ACC112 (cell line): ENCODE data around the gene LOXHD1.

Experiments
- H2AFZ ChIP-seq: fragments of 200-600 bp; sonication (generic); one replicate; pipeline ENCODE4 v1.6.0; 2017; ENCODE audit warnings: antibody characterized with exemption, low read length; ENCODE audit not compliant: unreplicated experiment
- H3K27ac ChIP-seq: fragments of 200-600 bp; sonication (generic); 2 replicates; pipeline ENCODE4 v1.5.1; 2014; ENCODE audit warnings: low read depth, mild to moderate bottlenecking, antibody characterized with exemption, low read length, moderate library complexity
- H3K27me3 ChIP-seq: fragments of 200-600 bp; sonication (generic); 2 replicates; pipeline ENCODE4 v1.6.1; 2014; ENCODE audit warnings: mild to moderate bottlenecking, antibody characterized with exemption, low read length, moderate library complexity, mixed read lengths; ENCODE audit not compliant: insufficient read depth
- H3K36me3 ChIP-seq: fragments of 200-600 bp; sonication (generic); 2 replicates; pipeline ENCODE4 v1.6.1; 2016; ENCODE audit warnings: mild to moderate bottlenecking, antibody characterized with exemption, low read length, moderate library complexity, mixed read lengths; ENCODE audit not compliant: insufficient read depth
- H3K4me1 ChIP-seq: fragments of 200-600 bp; sonication (generic); one replicate; pipeline ENCODE4 v1.6.1; 2016; ENCODE audit warnings: low read length, mixed read lengths; ENCODE audit not compliant: insufficient read depth, unreplicated experiment, control insufficient read depth
- H3K4me3 ChIP-seq: fragments of 200-600 bp; sonication (generic); 2 replicates; pipeline ENCODE4 v1.5.1; 2014; ENCODE audit warnings: mild to moderate bottlenecking, low read depth, low read length
- H3K79me2 ChIP-seq: fragments of 200-600 bp; sonication (generic); one replicate; pipeline ENCODE4 v1.6.0; 2016; ENCODE audit warnings: low read length; ENCODE audit not compliant: control insufficient read depth, unreplicated experiment, insufficient read depth

LOXHD1 gene

DNA sequence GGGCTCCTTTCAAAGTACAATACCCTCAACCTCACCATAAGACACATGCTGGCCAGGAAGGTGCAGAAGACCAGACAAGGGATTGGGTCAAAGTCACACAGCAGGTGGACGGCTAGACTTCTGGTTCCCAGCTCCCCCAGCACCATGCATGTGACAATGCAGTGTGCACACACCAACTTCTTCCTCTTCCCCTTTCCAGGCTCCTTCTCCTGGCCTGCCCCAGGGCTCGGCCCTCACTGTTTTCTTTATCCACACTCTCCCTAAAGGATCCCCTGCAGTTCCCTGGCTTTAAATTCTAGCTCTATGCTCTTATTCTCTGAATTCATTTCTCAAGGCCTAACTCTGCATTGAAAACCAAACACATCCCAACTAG lies 82.3 kb downstream of the LOXHD1 start:
- no peak overlapping the region for H2AFZ ChIP-seq

GRCh38 chr18:46574000-46574742 lies 82.8 kb downstream of the LOXHD1 start:
- Histone ChIP-seq H3K4me1 (no peaks in the 10 kb centered on the region), H3K79me2 (no peaks in the 10 kb centered on the region), H3K27me3 (peaks cover 9% of the 10 kb centered on the region; the same call in 1 of the 2 replicates), H3K4me3 (no peak overlapping the region), H2AFZ (no peak overlapping the region), H3K27ac (no peak overlapping the region), H3K36me3 (no peaks in the 10 kb centered on the region)

More for the DNA sequence above, 82.3 kb downstream of the LOXHD1 start:
- peaks cover 5% of the 10 kb centered on the region; the same call in 1 of the 2 replicates for H3K27me3 ChIP-seq
- no peak overlapping the region for H3K27ac ChIP-seq
- H3K4me3 ChIP-seq: no peak overlapping the region
- H3K79me2 ChIP-seq: no peaks in the 10 kb centered on the region
- H3K4me1 ChIP-seq: no peaks in the 10 kb centered on the region
- no peaks in the 10 kb centered on the region for H3K36me3 ChIP-seq

DNA sequence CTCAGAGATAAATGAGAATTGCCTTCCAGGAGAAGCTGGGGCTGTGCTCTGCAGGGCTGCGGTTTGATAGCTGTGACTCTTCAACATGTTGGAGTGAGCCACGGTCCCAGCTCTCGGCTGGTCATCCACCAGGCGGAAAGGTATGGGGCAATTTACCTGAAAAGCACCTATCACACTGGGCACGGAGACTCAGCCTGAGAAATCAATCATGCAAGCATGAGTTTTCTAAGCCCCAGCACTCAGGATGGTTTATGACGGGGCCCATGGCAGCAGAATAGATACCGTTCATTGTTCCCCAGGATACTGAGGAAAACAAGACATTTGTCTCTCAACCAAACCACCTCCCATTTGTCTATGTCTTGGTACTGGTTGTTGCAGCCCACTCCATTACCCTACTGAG lies 83.9 kb downstream of the LOXHD1 start:
- H3K27ac ChIP-seq: no peak overlapping the region
- H3K4me1 ChIP-seq: no peaks in the 10 kb centered on the region
- H2AFZ ChIP-seq: no peak overlapping the region
- H3K36me3 ChIP-seq: no peaks in the 10 kb centered on the region
- H3K79me2 ChIP-seq: no peaks in the 10 kb centered on the region
- H3K27me3 ChIP-seq: peaks cover 18% of the 10 kb centered on the region; the same call in 1 of the 2 replicates
- no peak overlapping the region for H3K4me3 ChIP-seq

- H2AFZ ChIP-seq: no peak overlapping the region
- no peaks in the 10 kb centered on the region for H3K36me3 ChIP-seq
- H3K27me3 ChIP-seq: peaks cover 32% of the 10 kb centered on the region
- no peak overlapping the region for H3K4me3 ChIP-seq
- no peaks in the 10 kb centered on the region for H3K4me1 ChIP-seq
- H3K79me2 ChIP-seq: no peaks in the 10 kb centered on the region
- H3K27ac ChIP-seq: no peak overlapping the region
Measured at GRCh38 chr18:46571756-46572155, 85.3 kb downstream of the LOXHD1 start.

- Histone ChIP-seq H3K27me3 (peaks cover 43% of the 10 kb centered on the region), H3K4me3 (no peak overlapping the region), H3K79me2 (no peaks in the 10 kb centered on the region), H3K27ac (no peak overlapping the region), H2AFZ (no peak overlapping the region), H3K36me3 (no peaks in the 10 kb centered on the region), H3K4me1 (no peaks in the 10 kb centered on the region)
Measured at GRCh38 chr18:46570666-46571065, 86.4 kb downstream of the LOXHD1 start.

DNA sequence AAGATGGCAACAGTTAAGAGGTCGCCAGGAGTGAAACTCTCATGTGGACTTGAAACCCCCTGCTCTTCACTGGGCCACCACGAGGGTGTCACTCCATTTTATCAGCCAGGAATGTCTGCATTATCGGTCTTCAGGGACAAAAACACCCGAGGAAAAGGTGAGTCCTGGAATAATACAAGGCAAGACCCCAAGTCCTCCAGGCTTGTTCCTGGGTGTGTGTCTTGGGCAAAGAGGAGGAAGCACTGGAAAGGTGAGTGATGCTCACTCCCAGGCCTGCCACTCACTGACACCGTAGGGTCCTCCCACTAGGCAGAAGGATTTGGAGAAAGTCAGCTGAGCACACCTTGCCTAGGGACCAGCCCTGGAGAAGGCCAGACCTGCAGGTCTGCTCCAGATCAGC lies 86.9 kb downstream of the LOXHD1 start:
- Histone ChIP-seq H3K4me3 (no peak overlapping the region), H2AFZ (no peak overlapping the region), H3K27ac (no peak overlapping the region), H3K27me3 (peaks cover 45% of the 10 kb centered on the region), H3K4me1 (no peaks in the 10 kb centered on the region), H3K79me2 (no peaks in the 10 kb centered on the region), H3K36me3 (no peaks in the 10 kb centered on the region)

- H3K27me3 ChIP-seq: peaks cover 45% of the 10 kb centered on the region
- H3K27ac ChIP-seq: no peak overlapping the region
- H3K36me3 ChIP-seq: no peaks in the 10 kb centered on the region
- no peaks in the 10 kb centered on the region for H3K79me2 ChIP-seq
- H3K4me1 ChIP-seq: no peaks in the 10 kb centered on the region
- no peak overlapping the region for H3K4me3 ChIP-seq
- H2AFZ ChIP-seq: no peak overlapping the region
Measured at GRCh38 chr18:46569211-46569610, 87.8 kb downstream of the LOXHD1 start.

GRCh38 chr18:46567196-46567595 lies 89.8 kb downstream of the LOXHD1 start:
- Histone ChIP-seq H3K79me2 (no peaks in the 10 kb centered on the region), H3K27ac (no peak overlapping the region), H3K27me3 (peaks cover 51% of the 10 kb centered on the region), H2AFZ (no peak overlapping the region), H3K36me3 (no peaks in the 10 kb centered on the region), H3K4me1 (no peaks in the 10 kb centered on the region), H3K4me3 (no peak overlapping the region)

DNA sequence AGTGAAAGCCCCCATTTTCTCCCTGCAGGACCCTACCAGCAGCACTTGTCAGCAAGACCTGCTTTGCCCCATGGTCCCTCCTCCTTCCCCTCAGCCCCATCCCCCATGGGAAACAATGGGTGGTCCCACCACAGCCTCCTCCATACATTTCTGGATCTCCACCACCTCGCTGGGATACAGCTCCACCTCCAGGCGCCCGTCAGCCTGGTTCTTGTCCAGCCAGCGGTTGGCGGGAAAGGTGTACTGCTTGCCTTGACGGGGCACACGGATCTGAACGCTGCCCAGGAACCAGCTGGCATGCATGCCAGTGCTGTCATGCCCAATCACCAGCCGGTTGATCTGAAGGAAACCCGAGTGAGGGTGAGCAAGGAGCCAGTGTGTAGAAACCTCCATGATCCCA lies 90.9 kb downstream of the LOXHD1 start:
- no peaks in the 10 kb centered on the region for H3K79me2 ChIP-seq
- H2AFZ ChIP-seq: no peak overlapping the region
- H3K27me3 ChIP-seq: peaks cover 57% of the 10 kb centered on the region
- H3K4me1 ChIP-seq: no peaks in the 10 kb centered on the region
- no peak overlapping the region for H3K4me3 ChIP-seq
- H3K36me3 ChIP-seq: no peaks in the 10 kb centered on the region
- H3K27ac ChIP-seq: no peak overlapping the region

DNA sequence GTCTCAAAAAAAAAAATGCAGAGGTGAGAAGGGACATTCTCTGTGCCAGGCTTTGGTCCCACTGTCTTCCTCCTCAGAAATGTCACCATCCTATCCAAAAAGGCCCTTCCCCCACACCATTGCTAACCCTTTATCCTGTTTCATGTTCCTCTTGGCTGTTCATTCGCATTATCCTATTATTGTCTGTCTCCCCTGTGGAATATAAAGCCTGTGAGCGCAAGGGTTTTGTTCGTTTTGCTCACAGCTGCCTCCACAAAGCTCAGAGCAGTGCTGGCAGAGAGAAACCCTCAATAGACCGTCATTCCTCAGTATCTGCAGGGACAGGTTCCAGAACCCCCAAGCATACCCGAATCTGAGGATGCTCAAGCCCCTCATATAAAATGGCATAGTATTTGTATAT lies 91.8 kb downstream of the LOXHD1 start:
- H3K27ac ChIP-seq: no peak overlapping the region
- H3K79me2 ChIP-seq: no peaks in the 10 kb centered on the region
- H3K4me1 ChIP-seq: no peaks in the 10 kb centered on the region
- no peak overlapping the region for H2AFZ ChIP-seq
- H3K4me3 ChIP-seq: no peak overlapping the region
- peaks cover 56% of the 10 kb centered on the region for H3K27me3 ChIP-seq
- no peaks in the 10 kb centered on the region for H3K36me3 ChIP-seq

DNA sequence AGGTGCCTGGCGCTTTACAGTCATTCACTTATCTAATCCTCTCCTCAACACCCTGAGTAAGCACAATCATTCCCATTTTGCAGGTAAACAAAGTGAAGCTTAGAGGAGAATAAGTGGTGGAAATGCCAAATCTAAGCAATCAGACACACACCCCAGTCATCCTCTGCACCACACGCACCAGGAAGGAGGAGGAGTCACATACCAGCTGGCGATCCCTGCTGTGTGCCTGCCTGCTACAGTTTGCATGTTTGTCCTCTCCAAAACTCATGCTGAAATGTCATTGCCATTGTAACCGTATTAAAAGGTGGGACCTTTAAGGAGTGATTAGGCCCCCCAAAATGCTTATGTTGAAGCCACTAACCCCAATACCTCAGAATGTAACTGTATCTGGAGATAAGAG lies 93.7 kb downstream of the LOXHD1 start:
- Histone ChIP-seq H3K79me2 (no peaks in the 10 kb centered on the region), H2AFZ (no peak overlapping the region), H3K4me3 (no peak overlapping the region)

More for the DNA sequence above, 93.7 kb downstream of the LOXHD1 start:
- Histone ChIP-seq H3K36me3 (no peaks in the 10 kb centered on the region), H3K27me3 (peaks cover 40% of the 10 kb centered on the region), H3K4me1 (no peaks in the 10 kb centered on the region), H3K27ac (no peak overlapping the region)
